ENCODE measurements around the gene CEP85L. TPM values are rescaled to one million over a fixed set of nuclear protein-coding genes. Genes with fewer than 3 reads are reported as not detected.

CEP85L gene
- total RNA-seq, 2 experiments from 2014 or later, result 9.6 to 12.0 TPM

DNA sequence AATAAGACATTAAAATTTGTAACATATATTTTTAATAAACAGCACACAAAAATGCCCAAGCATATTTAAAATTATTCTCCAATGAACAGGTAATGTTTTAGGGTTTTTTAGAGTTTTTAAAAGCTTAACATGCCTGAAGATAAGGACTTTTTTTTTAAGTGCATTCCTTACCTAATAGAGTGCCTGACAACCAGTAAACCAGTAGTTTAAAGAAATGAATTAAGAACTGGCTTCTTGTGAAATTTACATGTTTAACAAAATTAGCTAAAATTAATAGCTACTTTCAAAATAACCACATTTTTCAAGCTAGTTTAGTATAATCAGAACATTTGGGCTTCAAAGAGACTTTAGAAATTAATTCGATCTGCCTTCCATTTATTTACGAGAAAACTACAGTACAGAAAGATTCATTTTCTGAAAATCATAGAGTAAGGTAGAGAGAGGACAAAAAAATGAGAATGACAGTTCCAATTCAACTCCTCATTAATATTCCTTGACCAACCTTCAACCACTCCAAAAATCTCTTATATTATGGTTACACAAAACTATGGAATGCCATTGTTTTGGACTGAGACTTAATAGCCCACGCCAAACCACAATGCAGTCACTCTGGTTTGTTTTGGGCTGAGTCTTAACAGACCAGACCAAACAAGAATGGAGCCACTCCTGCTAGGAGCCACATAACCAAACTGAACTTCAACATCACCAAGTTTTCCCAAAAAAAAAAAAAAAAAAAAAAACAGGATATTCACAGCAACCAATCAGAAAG, 109.0 kb downstream of the CEP85L start:
- no peak for TF ChIP-seq CTCF (conservative IDR thresholded peaks at IDR 0.05; ENCODE audit: low read length)
- no peak for TF ChIP-seq EZH2phosphoT487 (IDR thresholded peaks at IDR 0.05; ENCODE audit: borderline replicate concordance, low read depth, low read length)
- H3K27ac ChIP-seq (ENCODE audit: low read depth, low read length, poor library complexity, severe bottlenecking), result no peak overlapping the region
- no peaks in the 10 kb centered on the region for H3K79me2 ChIP-seq (ENCODE audit: insufficient read depth, low read depth, low read length)
- ChIA-PET POLR2A (interaction anchor here (0.6 to 0.7 kb wide), 2 partner anchors 140 to 1027 kb away, joined by 3 read pairs; no protein-coding TSS in a partner anchor), CTCF (ENCODE audit: unreplicated experiment) (no interaction called here)
- no peaks in the 10 kb centered on the region for H3K9me3 ChIP-seq (ENCODE audit: low read length)
- intact Hi-C loops (cut with micrococcal nuclease; ENCODE audit: unreplicated experiment), result no loop called here
- no peak overlapping the region for H3K4me2 ChIP-seq (ENCODE audit: low read length)
- H3K36me3 ChIP-seq (ENCODE audit: insufficient read depth, low read length), result no peaks in the 10 kb centered on the region
- H3K4me3 ChIP-seq (ENCODE audit: low read depth, low read length, poor library complexity, severe bottlenecking), result no peak overlapping the region
- H2AFZ ChIP-seq (ENCODE audit: low read length), result no peak overlapping the region
- H3K9me2 ChIP-seq (ENCODE audit: insufficient read depth, low read length), result no peaks in the 10 kb centered on the region
- BruUV-seq (replicated peaks), result no TSS peak
- H3K4me1 ChIP-seq (ENCODE audit: insufficient read depth, low read length, poor library complexity, severe bottlenecking), result no peaks in the 10 kb centered on the region
- no peak for DNase-seq (ENCODE audit: low spot score)
- no peaks in the 10 kb centered on the region for H4K20me1 ChIP-seq (ENCODE audit: insufficient read depth, low read length)

GRCh38 chr6:118537574-118537973, 113.8 kb downstream of the CEP85L start:
- BruUV-seq (replicated peaks), result no TSS peak
- H3K27ac ChIP-seq (ENCODE audit: low read depth, low read length, poor library complexity, severe bottlenecking), result no peak overlapping the region
- H3K4me3 ChIP-seq (ENCODE audit: low read depth, low read length, poor library complexity, severe bottlenecking), result no peak overlapping the region
- no peak overlapping the region for H2AFZ ChIP-seq (ENCODE audit: low read length)
- POLR2A ChIA-PET, result interaction anchor here (1.5 to 1.7 kb wide), 2 partner anchors 26 to 254 kb away, joined by 3 to 7 read pairs; no protein-coding TSS in a partner anchor
- no peaks in the 10 kb centered on the region for H3K9me2 ChIP-seq (ENCODE audit: insufficient read depth, low read length)
- TF ChIP-seq CTCF (conservative IDR thresholded peaks at IDR 0.05; ENCODE audit: low read length) (no peak), EZH2phosphoT487 (IDR thresholded peaks at IDR 0.05; ENCODE audit: borderline replicate concordance, low read depth, low read length) (no peak)
- no peak overlapping the region for H3K4me2 ChIP-seq (ENCODE audit: low read length)
- H3K79me2 ChIP-seq (ENCODE audit: insufficient read depth, low read depth, low read length), result no peaks in the 10 kb centered on the region
- H4K20me1 ChIP-seq (ENCODE audit: insufficient read depth, low read length), result no peaks in the 10 kb centered on the region; the same call in 1 of the 2 replicates
- intact Hi-C loops (cut with micrococcal nuclease; ENCODE audit: unreplicated experiment), result no loop called here
- no peaks in the 10 kb centered on the region for H3K36me3 ChIP-seq (ENCODE audit: insufficient read depth, low read length)
- H3K4me1 ChIP-seq (ENCODE audit: insufficient read depth, low read length, poor library complexity, severe bottlenecking), result no peaks in the 10 kb centered on the region
- no peaks in the 10 kb centered on the region for H3K9me3 ChIP-seq (ENCODE audit: low read length)
- no peak for DNase-seq (ENCODE audit: low spot score)
- CTCF ChIA-PET (ENCODE audit: unreplicated experiment), result no interaction called here

- H4K20me1 ChIP-seq (ENCODE audit: insufficient read depth, low read length), result no peaks in the 10 kb centered on the region; the same call in 1 of the 2 replicates
- H3K27ac ChIP-seq (ENCODE audit: low read depth, low read length, poor library complexity, severe bottlenecking), result no peak overlapping the region
- H3K9me3 ChIP-seq (ENCODE audit: low read length), result no peaks in the 10 kb centered on the region
- no peaks in the 10 kb centered on the region for H3K9me2 ChIP-seq (ENCODE audit: insufficient read depth, low read length)
- H3K4me1 ChIP-seq (ENCODE audit: insufficient read depth, low read length, poor library complexity, severe bottlenecking), result no peaks in the 10 kb centered on the region
- no peak overlapping the region for H3K4me3 ChIP-seq (ENCODE audit: low read depth, low read length, poor library complexity, severe bottlenecking)
- ChIA-PET CTCF (ENCODE audit: unreplicated experiment) (no interaction called here), POLR2A (interaction anchor here (0.5 to 1.0 kb wide), 2 partner anchors 9 to 175 kb away, joined by 3 to 4 read pairs; no protein-coding TSS in a partner anchor)
- no peaks in the 10 kb centered on the region for H3K36me3 ChIP-seq (ENCODE audit: insufficient read depth, low read length)
- H2AFZ ChIP-seq (ENCODE audit: low read length), result no peak overlapping the region
- DNase-seq (ENCODE audit: low spot score), result no peak
- BruUV-seq (replicated peaks), result no TSS peak
- intact Hi-C loops (cut with micrococcal nuclease; ENCODE audit: unreplicated experiment), result no loop called here
- H3K79me2 ChIP-seq (ENCODE audit: insufficient read depth, low read depth, low read length), result no peaks in the 10 kb centered on the region
- TF ChIP-seq CTCF (conservative IDR thresholded peaks at IDR 0.05; ENCODE audit: low read length), result no peak
- TF ChIP-seq EZH2phosphoT487 (IDR thresholded peaks at IDR 0.05; ENCODE audit: borderline replicate concordance, low read depth, low read length), result no peak
- H3K4me2 ChIP-seq (ENCODE audit: low read length), result no peak overlapping the region
Observed at GRCh38 chr6:118536478-118536877, 114.9 kb downstream of the CEP85L start.

Measured in OCI-LY7 (cell line).